Mucosa of descending colon (tissue), 3 donors: ENCODE results near the gene CCP110. TPM values are rescaled to one million over a fixed set of nuclear protein-coding genes. Genes with fewer than 3 reads are reported as not detected.

Experiments
- ATAC-seq: fragments of 200-7000 bp; cut with Tn5 transposase; one replicate; pipeline ENCODE4 v1.9.1; 2020; ENCODE audit warnings: mild to moderate bottlenecking, moderate library complexity
- DNase-seq, 3 donors: peaks; one replicate each; pipeline ENCODE4 v3.0.0-alpha.2; 2020
- H3K36me3 ChIP-seq: fragments of 200-600 bp; one replicate; pipeline ENCODE4 v1.8.0; 2021; ENCODE audit warnings: low read depth, mild to moderate bottlenecking
- H3K4me1 ChIP-seq: fragments of 200-600 bp; one replicate; pipeline ENCODE4 v1.8.0; 2021; ENCODE audit warnings: low read depth, mild to moderate bottlenecking
- H3K4me3 ChIP-seq: fragments of 200-600 bp; one replicate; pipeline ENCODE4 v1.8.0; 2021; ENCODE audit warnings: mild to moderate bottlenecking
- H3K9me3 ChIP-seq: fragments of 200-600 bp; one replicate; pipeline ENCODE4 v1.8.0; 2021; ENCODE audit warnings: mild to moderate bottlenecking
- intact Hi-C, 2 donors: fragments of 100-400 bp; cut with DNase I in 1 of 2; cut with micrococcal nuclease in 1 of 2; formaldehyde crosslinking; loops; one replicate each; pipeline versions ENCODE4 v1.11.0 to v1.11.1; 2022; cut with DNase I, micrococcal nuclease
- total RNA-seq, 3 donors: library from RNA; stranded (reverse); fragmentation: NEBNext Ultra II Directional in 2 of 3; extraction: Animal tissue kit (Norgen Biotek cat#: 25700) in 2 of 3; gene quantifications; one replicate each; pipeline versions ENCODE4 v1.2.1 to v1.2.4, GENCODE V29; 2021 to 2023
- TF ChIP-seq, protein P1 (sequence below): fragments of 200-600 bp; IDR thresholded peaks from one replicate; pipeline ENCODE4 v1.8.0; 2022; ENCODE audit warnings: antibody characterized with exemption, mild to moderate bottlenecking
- donor health status: DM: no; HTN: no; CAD: no; lungs with moderate emphysema.
- donor health status: DM: no; HTN: no; CAD: no.
- donor health status: DM: no; HTN: yes; CAD: no.

CCP110 gene
- total RNA-seq, 3 donors from 2014 or later, result 9.0 to 22.5 (median 9.6) TPM

DNA sequence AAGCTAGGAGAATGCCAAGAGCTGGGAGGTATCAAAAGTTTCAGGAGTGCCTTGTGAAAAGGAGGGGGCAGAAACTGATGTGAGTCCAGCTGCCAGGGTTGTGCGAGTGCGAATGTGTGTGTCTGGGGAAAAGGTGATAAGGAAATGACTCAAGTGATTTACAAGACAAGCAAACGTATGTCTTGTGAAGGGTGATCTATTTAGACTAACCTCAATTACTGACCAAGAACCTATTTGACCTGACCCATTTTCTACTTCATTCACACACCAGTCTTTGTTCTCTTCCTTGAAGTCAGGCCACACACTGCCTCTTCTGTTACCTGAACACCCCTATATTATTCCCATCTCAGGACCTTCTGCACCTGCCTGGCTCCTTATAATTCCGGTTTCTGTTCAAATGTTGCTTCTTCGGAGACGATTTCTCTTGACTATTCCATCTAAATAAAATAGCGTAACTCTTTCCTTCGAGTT is 2.8 kb upstream of the CCP110 start:
- peak; percentile 58 for ATAC-seq
- DNase-seq, result peak; percentile 63 to 76 (median 68)
- H3K4me1 ChIP-seq, result peaks cover 40% of the 10 kb centered on the region
- TF ChIP-seq, protein P1, sequence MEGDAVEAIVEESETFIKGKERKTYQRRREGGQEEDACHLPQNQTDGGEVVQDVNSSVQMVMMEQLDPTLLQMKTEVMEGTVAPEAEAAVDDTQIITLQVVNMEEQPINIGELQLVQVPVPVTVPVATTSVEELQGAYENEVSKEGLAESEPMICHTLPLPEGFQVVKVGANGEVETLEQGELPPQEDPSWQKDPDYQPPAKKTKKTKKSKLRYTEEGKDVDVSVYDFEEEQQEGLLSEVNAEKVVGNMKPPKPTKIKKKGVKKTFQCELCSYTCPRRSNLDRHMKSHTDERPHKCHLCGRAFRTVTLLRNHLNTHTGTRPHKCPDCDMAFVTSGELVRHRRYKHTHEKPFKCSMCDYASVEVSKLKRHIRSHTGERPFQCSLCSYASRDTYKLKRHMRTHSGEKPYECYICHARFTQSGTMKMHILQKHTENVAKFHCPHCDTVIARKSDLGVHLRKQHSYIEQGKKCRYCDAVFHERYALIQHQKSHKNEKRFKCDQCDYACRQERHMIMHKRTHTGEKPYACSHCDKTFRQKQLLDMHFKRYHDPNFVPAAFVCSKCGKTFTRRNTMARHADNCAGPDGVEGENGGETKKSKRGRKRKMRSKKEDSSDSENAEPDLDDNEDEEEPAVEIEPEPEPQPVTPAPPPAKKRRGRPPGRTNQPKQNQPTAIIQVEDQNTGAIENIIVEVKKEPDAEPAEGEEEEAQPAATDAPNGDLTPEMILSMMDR, result no peak
- H3K9me3 ChIP-seq, result no peaks in the 10 kb centered on the region
- intact Hi-C loops, result no loop called here
- H3K4me3 ChIP-seq, result peak overlapping the region; percentile 79
- H3K36me3 ChIP-seq, result peaks cover 1% of the 10 kb centered on the region

- ATAC-seq, result peak; percentile 84
- H3K4me1 ChIP-seq, result peaks cover 32% of the 10 kb centered on the region
- no peaks in the 10 kb centered on the region for H3K36me3 ChIP-seq
- TF ChIP-seq, protein P1, result no peak
- peak within 1 kb of the TSS; percentile 79 for H3K4me3 ChIP-seq
- H3K9me3 ChIP-seq, result no peaks in the 10 kb centered on the region
- peak; percentile 97 to 98 (median 97) for DNase-seq
- intact Hi-C loops, result no loop called here
These were observed 2.0 kb upstream of the CCP110 start, which contains the start of gene GDE1 for GRCh38 chr16:19521471-19522396. TSS of gene GDE1 (minus strand) at chr16:19522098. CDS start at chr16:19521964, 134 bp downstream.

DNA sequence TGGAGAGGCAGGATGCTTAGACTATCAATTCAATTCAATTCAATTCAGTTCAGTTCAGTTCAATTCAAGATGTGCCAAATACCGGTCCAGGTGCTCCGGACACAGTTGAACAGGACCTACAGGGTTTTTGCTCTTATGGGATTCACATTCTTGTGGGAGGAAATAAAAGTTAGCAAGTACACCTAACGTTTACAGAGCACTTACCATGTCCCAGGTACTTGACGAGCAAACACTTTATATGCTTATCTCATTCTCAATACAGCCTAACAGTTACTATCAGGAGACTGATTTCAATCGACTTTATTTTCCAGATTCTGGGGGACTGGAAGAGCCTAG is 1.4 kb upstream of the CCP110 start:
- DNase-seq (no peak), ATAC-seq (no peak)
- Histone ChIP-seq H3K4me3 (peak overlapping the region; percentile 79), H3K36me3 (no peaks in the 10 kb centered on the region), H3K9me3 (no peaks in the 10 kb centered on the region), H3K4me1 (peaks cover 29% of the 10 kb centered on the region)
- TF ChIP-seq, protein P1, result no peak
- intact Hi-C loops, result no loop called here

GRCh38 chr16:19522760-19523159 is 982 bp upstream of the CCP110 start:
- H3K36me3 ChIP-seq, result no peaks in the 10 kb centered on the region
- no peak for ATAC-seq
- no peak for DNase-seq
- no peaks in the 10 kb centered on the region for H3K9me3 ChIP-seq
- no peak overlapping the region for H3K4me3 ChIP-seq
- intact Hi-C loops, result no loop called here
- TF ChIP-seq, protein P1, result no peak
- peaks cover 29% of the 10 kb centered on the region for H3K4me1 ChIP-seq

- intact Hi-C loops, result no loop called here
- TF ChIP-seq, protein P1, result no peak
- Histone ChIP-seq H3K4me3 (no peak overlapping the region), H3K4me1 (peaks cover 28% of the 10 kb centered on the region), H3K36me3 (no peaks in the 10 kb centered on the region), H3K9me3 (no peaks in the 10 kb centered on the region)
- ATAC-seq, result no peak
- DNase-seq, result peak in 2 of 3 donors; percentile 43 to 52
These were observed 571 bp upstream of the CCP110 start for GRCh38 chr16:19523184-19523558.
